CD4-positive, alpha-beta T cell treated with Interleukin-6 at 100 ng/mL for 8 hours (primary cell): ENCODE measurements around the gene VARS2.
A peak's percentile ranks its signal among the peaks of the same experiment; 100 is the strongest.

Source experiments
- DNase-seq: peaks from one replicate; pipeline ENCODE4 v3.0.0-alpha.2; 2020; ENCODE audit warnings: mixed read lengths, low spot score

Gene VARS2

DNA sequence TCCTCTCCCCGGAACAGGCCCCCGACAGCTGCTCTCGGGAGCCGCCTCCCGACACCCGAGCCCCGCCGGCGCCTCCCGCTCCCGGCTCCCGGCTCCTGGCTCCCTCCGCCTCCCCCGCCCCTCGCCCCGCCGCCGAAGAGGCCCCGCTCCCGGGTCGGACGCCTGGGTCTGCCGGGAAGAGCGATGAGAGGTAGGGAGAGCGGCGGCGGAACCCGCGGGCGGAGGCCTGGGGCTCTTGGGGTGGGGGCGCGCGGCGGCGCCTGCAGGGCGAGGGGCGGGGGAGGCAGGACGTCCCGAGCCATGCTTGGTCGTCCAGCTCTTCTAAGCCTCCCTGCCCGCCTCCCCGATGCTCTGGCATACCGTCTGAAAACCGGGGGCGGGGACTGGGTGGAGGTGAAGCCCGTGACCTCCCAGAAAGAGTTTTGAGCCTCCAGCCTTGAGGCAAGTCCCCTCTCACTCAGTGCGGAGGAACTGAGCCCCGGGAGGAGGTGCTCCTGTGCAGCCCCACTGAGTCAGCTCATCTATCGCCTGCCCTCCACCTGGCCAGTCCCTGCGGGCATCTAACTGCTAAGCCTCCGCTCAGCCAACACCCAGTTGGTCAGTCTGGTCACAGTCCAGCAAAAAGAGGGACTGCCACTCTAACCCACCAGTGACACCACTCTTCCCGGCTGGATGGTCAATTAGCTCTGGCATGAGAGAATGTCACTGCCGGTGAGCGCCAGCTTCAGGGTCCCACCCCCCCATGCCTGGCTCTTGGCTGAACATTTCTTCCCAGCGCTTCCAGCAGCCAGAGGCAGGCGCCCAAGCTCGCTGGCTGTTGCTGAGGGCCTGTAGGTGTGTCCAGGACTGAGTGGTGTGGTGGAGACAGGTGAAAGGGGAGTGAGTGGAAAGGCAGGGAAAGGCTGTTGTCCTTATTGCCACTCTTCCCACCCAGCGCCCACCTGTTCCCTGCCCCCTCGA lies 29.2 kb upstream of the VARS2 start:
- peak; percentile 10 for DNase-seq

DNA sequence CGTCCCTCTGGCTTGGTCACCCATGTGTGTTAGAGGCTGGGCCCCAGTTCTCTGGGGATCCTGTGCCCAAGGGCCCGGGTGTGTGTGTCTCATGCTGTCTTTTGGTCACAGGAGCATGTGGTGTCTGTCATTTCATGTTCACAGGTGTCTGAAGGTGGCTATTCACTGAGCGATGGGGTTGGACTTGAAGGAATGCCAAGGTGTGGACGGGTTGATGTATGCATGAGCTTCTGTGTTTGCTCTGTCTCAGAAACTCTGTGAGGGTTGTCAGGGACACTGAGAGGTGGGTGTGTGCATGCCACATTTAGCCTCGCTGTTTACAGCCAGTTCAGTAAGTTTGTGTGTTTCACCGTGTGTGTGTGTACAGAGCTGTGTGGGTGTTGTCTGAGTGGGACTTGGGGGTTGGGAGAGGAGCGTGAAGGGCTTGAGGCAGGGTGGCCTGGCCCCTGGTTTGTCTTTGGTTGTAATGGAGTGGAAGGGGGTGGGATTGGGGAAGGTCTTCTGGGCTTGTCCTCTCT lies 28.5 kb upstream of the VARS2 start:
- DNase-seq: no peak

DNA sequence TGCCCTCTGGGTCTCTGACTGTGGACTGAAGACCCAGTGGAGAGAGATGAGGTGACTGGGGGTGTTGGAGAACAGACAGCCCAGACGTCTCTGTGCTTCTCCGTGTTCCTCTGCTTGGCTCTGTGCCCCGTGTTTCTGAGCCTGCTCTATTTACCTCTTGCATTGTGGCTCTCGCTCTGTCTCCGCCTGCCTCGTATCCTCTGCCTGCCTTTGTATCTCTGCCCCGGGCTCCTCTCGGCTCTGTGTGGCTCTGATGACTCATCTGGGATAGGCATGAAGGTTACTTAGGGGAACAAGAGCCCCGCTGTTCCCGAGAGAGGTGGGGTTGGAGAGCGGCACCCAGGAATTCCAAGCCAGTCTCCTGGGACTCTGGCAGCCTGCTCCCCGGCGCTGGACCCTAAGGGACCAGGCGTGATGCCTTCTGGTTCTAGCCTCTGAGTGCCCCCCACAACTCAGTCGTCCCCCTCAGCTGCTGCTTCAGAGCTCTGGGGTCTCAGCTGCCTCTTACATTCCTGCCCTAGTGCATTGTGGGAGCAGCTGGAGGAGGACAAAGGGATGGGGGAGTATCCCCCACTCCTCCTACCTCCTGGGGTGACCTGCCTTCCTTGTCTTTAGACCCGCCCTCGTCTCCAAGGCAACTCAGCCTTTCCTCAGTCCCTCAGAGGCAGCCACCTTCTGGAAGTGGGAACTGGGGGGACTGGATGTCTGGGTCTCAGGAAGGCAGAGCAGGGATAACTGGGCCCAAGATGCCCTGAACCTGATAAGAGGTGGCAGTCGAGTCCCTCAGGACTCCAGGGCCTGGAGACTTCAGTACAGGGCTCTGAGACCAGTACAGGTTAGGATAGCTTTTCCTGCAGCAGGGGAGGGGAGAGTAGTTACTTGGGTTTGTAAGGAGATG lies 27.8 kb upstream of the VARS2 start:
- DNase-seq: peak; percentile 28

DNA sequence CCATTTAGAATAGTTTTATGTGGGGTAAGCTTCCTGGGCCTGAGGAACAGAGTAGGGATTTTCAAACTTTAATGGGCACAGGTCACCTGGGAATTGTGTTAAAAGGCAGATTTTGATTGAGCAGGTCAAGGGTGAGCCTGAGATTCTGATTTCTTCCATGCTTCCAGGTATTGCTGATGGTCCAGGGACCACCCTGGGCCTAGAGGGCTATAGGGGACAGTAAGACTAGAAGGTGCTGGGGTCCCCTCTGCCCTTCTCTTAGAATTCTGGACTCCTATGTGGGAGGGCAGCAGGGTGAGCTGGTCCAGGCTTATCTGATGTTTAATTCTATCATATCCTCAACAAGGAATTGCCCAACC lies 27.2 kb upstream of the VARS2 start:
- DNase-seq: no peak

DNA sequence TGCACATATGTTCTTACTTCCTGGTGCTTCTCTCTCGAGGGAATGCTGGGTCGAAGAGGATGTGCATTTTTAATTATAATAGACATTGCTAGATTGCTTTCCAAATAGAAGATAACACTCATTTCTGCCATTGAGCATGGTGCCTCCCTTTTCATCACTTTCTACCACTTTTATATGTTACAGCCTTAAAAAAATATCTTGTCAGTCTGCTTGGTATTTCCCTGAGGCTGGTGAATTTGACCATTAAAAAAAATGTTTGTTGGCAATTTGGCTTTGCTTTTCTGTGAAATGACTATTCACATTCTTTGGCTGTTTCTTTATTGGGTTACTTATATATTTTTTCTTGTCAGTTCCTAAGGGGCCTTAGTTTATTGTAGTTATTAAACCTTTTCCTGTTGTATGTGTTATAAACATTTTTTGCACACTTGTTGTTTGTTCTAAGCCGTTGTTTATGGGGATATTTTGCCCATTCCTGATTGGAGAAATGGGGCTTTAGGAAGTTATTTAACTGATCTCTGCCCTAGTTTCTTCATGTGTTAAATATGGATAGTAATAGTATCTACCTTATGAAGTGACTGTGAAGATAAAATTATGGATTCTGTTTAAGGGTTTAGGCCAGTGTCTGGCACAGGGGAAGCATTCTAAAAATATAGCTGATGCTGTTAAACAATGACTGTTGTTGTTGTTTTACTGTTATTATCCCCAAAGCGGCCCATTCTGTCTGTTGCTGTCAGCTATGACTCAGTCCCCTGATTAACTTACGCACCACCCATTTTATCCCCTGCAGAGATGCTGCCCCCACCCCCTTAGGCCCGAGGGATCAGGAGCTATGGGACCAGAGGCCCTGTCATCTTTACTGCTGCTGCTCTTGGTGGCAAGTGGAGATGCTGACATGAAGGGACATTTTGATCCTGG lies 25.9 kb upstream of the VARS2 start:
- DNase-seq: no peak

DNA sequence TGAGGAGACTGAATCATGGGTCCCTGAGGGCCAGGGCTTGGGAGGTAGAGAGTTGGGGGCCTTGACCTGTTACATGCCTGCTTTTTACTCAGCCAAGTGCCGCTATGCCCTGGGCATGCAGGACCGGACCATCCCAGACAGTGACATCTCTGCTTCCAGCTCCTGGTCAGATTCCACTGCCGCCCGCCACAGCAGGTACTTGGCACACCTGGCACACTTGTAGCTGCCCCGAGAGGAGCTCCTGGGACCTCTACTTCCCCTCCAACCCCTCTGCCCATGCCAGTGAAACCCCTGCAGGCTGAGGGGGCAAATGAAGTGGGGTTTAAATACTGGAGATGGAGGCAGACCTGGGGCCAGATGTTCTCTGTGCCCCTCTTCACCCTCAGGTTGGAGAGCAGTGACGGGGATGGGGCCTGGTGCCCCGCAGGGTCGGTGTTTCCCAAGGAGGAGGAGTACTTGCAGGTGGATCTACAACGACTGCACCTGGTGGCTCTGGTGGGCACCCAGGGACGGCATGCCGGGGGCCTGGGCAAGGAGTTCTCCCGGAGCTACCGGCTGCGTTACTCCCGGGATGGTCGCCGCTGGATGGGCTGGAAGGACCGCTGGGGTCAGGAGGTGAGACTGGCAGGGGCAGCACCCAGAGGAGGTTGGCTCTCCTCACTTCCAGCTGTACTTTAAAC lies 25.1 kb upstream of the VARS2 start:
- DNase-seq: no peak

DNA sequence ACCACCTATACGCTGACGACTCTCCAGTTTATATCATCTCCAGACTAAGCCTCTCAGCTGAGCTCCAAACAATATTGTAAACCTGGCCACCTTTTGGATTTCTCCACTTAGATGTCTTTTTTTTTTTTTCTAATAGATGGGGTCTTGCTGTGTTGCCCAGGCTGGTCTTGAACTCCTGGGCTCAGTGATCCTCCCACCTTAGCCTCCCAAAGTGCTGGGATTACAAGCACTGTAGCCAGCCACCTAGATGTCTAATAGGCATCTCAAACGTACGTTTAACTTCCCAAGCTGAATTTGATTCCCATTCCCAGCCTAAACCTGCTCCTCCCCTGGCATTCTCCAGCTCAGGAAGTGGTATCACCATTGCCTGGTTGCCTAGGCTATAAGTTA lies 24.5 kb upstream of the VARS2 start:
- no peak for DNase-seq

DNA sequence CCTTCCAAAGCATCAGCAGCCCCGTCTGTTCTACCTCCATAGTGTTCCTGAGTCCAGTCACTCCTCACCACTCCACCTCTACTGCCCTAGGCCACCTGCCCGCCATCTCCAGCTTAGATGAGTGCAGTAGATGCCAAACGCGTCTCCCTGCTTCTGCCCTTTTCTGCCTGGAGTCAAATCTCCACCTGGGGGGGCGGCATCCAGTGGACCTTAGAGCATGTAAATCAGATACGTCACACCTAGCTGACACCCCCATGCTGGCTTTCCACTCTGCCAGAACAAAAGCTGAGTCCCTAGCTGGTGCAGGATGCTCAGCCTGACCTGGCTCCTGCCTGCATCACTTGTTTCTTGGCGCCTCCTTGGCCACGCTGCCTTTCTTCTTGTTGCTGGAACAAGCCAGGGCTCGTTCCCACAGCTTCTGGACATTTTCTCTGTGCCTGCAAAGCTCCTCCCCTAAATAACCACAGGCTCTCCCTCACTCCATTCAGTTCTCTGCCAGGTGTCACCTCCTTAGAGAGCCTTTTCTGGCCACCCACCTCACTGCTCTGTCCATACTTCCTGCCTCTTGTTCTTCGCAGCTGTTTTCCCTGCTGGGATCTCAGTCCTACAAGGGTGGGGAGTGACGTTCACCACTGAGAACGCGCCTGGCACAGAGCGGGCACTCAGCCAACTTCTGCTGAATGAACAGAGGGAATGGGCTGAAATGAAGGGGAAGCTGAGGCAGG lies 24.0 kb upstream of the VARS2 start:
- DNase-seq: no peak

DNA sequence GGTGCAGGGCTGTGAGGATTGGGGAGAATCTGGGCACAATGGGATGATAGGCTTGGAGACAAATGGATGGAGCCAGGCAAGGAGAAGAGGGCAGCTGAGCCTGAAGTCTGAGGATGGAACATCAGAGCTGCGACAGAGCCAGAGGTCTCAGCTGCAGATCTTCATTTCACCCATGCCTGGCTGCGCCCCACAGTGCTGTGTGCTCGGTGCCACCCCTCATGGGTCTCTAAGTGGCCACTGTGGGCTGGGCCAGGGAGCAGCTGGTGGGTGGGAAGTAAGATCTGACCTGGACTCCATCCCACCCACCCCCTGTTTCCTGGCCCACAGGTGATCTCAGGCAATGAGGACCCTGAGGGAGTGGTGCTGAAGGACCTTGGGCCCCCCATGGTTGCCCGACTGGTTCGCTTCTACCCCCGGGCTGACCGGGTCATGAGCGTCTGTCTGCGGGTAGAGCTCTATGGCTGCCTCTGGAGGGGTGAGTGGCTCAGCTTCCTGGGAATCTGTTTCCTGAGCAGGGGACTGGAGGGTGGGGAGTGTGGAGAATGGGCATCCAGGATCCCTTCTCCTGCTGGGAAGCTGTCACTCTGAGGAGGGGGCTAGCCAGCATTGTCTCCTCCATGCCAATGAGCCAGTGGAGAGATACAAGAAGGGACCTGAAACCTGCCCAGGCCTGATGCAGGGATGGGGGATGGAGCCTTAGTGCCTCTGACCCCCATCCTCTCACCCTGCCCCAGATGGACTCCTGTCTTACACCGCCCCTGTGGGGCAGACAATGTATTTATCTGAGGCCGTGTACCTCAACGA lies 23.2 kb upstream of the VARS2 start:
- DNase-seq: no peak

DNA sequence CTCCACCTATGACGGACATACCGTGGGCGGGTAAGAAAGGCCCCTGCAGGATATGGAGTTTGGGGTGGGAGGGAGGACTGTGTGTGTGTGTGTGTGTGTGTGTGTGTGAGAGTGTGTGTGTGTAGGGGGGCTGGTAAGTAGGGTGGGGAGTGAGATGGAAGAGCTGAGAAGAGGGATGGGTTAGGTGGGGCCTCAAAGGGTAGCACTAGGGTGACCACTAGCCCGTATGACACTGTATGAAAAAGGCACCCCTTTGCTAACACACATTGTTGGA lies 22.7 kb upstream of the VARS2 start:
- no peak for DNase-seq

DNA sequence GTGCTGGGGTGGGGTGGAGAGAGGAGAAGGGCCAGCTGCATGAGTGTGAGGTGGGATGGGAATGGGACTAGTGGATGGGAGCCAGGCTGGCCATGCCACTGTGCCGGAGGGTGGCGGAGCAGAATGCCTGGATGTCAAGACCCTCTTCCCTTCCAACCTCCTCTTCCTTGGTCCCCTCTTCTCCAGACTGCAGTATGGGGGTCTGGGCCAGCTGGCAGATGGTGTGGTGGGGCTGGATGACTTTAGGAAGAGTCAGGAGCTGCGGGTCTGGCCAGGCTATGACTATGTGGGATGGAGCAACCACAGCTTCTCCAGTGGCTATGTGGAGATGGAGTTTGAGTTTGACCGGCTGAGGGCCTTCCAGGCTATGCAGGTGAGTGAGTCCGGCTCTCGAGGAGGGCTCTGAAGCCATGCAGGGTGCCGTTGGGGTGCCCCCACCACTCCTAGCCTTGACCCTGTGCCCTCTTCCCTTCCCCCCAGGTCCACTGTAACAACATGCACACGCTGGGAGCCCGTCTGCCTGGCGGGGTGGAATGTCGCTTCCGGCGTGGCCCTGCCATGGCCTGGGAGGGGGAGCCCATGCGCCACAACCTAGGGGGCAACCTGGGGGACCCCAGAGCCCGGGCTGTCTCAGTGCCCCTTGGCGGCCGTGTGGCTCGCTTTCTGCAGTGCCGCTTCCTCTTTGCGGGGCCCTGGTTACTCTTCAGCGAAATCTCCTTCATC lies 22.1 kb upstream of the VARS2 start:
- no peak for DNase-seq

DNA sequence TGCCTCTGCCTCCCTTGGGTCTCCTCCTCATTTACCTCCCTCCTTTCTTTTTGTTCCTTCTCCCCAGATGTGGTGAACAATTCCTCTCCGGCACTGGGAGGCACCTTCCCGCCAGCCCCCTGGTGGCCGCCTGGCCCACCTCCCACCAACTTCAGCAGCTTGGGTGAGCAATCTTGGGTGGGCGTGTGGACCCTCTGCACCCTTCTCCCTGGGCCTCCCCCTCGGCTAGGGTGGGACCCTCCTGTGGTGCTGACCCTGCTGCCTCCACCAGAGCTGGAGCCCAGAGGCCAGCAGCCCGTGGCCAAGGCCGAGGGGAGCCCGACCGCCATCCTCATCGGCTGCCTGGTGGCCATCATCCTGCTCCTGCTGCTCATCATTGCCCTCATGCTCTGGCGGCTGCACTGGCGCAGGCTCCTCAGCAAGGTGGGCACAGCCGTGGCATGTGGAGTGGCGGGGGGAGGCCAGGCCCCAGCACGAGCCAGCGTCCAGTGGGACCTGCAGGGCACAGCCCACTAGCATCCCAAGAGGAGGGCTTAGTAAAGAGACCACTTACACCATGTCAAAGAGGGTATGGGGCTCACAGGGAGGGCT lies 20.9 kb upstream of the VARS2 start:
- no peak for DNase-seq

DNA sequence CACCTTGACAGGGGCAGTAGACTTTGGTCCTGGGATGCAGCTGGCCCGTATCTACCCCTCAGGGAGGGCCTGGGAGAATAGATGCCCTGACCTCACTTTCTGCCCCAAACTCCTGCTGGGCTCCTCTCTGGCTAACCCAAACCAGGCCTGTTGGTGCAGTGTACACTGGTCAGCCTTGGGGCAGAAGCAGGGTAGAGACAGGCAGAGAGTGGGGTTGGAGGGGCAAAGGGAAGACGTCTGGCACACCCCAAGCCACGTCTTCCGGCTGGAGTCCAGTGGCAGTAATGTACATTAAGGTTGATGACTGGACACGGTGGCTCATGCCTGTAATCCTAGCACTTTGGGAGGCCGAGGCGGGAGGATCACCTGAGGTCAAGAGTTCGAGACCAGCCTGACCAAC lies 20.4 kb upstream of the VARS2 start:
- no peak for DNase-seq

DNA sequence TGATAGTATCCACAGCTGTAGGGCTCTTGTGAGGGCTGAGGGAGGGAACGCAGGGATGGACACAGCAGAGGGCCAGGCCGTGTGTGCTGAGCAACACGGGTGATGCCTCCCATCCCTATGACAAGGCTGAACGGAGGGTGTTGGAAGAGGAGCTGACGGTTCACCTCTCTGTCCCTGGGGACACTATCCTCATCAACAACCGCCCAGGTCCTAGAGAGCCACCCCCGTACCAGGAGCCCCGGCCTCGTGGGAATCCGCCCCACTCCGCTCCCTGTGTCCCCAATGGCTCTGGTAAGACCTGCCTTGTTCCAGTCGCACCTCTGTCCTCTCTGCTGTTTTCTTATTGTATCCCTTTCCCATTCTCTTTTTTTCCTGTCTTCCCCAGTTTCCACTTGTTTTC lies 19.7 kb upstream of the VARS2 start:
- DNase-seq: no peak

DNA sequence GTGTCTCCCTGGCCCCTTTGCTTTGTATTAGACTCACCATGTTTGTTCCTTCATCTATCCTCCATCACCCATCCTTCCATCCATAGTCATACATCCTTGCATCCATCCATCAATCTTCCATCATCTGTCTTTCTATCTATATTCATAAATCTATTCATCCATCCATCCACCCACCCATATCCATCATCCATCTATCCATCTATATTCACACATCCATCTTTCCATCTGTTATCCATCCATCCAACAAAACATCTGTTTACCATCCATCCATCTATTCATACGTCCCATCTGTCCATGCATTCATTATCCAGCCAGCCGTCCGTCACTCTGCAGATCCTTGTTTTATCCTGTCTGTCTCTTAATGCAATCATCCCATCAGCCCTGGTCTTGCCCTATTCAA lies 19.1 kb upstream of the VARS2 start:
- no peak for DNase-seq

DNA sequence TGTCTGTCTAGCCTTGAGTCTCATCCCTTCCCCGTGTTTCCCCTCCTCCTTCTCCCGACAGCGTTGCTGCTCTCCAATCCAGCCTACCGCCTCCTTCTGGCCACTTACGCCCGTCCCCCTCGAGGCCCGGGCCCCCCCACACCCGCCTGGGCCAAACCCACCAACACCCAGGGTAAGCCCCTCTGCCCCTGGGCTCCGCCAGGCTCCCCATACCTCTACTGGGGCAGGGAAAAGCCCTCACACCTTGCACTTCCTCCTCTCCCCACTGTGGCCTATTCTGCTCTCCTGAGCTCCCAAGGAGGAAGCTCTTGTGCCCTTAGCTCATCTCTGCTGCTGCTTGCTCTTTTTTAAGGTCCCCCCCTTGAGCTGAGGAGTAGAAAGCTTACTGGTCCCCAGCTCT lies 18.7 kb upstream of the VARS2 start:
- DNase-seq: no peak

DNA sequence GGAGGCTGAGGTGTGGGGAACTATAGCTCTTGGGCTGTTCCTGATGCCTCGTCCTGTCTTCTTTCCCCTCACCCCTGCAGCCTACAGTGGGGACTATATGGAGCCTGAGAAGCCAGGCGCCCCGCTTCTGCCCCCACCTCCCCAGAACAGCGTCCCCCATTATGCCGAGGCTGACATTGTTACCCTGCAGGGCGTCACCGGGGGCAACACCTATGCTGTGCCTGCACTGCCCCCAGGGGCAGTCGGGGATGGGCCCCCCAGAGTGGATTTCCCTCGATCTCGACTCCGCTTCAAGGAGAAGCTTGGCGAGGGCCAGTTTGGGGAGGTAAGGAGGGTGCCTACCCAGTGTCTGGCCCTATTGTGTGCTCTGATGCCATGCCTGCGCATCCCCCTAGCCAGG lies 17.5 kb upstream of the VARS2 start:
- DNase-seq: no peak

DNA sequence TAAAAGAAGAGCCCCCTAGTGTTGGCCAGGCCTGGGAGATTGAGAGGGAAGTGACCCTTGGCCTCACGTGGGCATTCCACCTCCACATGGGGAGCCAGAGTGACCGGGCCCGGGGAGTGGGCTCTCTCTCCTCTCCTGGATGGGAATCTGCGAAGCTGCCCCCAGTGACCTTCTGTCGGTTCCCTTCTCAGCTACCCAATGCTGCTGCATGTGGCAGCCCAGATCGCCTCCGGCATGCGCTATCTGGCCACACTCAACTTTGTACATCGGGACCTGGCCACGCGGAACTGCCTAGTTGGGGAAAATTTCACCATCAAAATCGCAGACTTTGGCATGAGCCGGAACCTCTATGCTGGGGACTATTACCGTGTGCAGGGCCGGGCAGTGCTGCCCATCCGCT lies 16.2 kb upstream of the VARS2 start:
- no peak for DNase-seq
